Coronary artery (tissue), 2 donors: Measurements from ENCODE around the gene FLRT1.

ENCODE experiments used
- DNase-seq: peaks from one replicate; pipeline ENCODE4 v3.0.0-alpha.2; 2017; ENCODE audit warnings: low spot score
- H3K27ac ChIP-seq, 2 donors: fragments of 200-600 bp; sonication (generic); one replicate each; pipeline ENCODE4 v1.5.1; 2016 to 2019
- H3K4me3 ChIP-seq: fragments of 200-600 bp; sonication (generic); 2 replicates; pipeline ENCODE4 v1.5.1; 2016; ENCODE audit warnings: mild to moderate bottlenecking, moderate library complexity
- TF ChIP-seq, protein P1 (sequence below): fragments of 200-600 bp; sonication (generic); IDR thresholded peaks from one replicate; pipeline ENCODE4 v1.5.1; 2019; ENCODE audit warnings: antibody characterized with exemption

FLRT1 gene

GRCh38 chr11:64048042-64048854, 12.5 kb downstream of the FLRT1 start:
- TF ChIP-seq, protein P1, sequence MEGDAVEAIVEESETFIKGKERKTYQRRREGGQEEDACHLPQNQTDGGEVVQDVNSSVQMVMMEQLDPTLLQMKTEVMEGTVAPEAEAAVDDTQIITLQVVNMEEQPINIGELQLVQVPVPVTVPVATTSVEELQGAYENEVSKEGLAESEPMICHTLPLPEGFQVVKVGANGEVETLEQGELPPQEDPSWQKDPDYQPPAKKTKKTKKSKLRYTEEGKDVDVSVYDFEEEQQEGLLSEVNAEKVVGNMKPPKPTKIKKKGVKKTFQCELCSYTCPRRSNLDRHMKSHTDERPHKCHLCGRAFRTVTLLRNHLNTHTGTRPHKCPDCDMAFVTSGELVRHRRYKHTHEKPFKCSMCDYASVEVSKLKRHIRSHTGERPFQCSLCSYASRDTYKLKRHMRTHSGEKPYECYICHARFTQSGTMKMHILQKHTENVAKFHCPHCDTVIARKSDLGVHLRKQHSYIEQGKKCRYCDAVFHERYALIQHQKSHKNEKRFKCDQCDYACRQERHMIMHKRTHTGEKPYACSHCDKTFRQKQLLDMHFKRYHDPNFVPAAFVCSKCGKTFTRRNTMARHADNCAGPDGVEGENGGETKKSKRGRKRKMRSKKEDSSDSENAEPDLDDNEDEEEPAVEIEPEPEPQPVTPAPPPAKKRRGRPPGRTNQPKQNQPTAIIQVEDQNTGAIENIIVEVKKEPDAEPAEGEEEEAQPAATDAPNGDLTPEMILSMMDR: no peak
- Histone ChIP-seq H3K27ac (no peak overlapping the region), H3K4me3 (no peak overlapping the region)
- no peak for DNase-seq

DNA sequence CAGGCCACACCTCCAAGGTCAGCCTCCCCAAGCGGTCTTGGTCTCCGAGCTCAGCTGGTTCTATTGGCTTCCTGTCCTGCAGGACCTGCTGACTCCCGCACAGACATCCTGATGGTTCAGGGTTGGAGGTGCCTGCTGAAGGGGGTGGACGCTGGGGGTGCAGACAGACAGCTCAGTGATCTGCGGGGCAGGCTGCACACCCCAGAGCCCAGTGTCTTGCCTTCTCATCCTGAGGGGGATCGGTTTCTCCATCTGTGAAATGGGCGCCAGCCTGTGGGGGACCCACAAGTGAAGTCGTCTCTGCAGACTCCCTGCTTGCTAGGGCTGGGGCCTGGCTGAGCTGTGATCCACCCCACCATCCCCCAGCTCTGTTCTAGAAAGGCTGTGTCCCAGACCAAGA, 13.8 kb downstream of the FLRT1 start:
- DNase-seq: no peak
- H3K4me3 ChIP-seq: no peak overlapping the region
- TF ChIP-seq, protein P1: no peak
- no peak overlapping the region for H3K27ac ChIP-seq

GRCh38 chr11:64051297-64051696, 15.6 kb downstream of the FLRT1 start:
- TF ChIP-seq, protein P1: no peak
- no peak for DNase-seq
- Histone ChIP-seq H3K27ac (no peak overlapping the region), H3K4me3 (no peak overlapping the region)

GRCh38 chr11:64052436-64052835, 16.7 kb downstream of the FLRT1 start:
- DNase-seq: no peak
- Histone ChIP-seq H3K27ac (no peak overlapping the region), H3K4me3 (no peak overlapping the region)
- TF ChIP-seq, protein P1: no peak

DNA sequence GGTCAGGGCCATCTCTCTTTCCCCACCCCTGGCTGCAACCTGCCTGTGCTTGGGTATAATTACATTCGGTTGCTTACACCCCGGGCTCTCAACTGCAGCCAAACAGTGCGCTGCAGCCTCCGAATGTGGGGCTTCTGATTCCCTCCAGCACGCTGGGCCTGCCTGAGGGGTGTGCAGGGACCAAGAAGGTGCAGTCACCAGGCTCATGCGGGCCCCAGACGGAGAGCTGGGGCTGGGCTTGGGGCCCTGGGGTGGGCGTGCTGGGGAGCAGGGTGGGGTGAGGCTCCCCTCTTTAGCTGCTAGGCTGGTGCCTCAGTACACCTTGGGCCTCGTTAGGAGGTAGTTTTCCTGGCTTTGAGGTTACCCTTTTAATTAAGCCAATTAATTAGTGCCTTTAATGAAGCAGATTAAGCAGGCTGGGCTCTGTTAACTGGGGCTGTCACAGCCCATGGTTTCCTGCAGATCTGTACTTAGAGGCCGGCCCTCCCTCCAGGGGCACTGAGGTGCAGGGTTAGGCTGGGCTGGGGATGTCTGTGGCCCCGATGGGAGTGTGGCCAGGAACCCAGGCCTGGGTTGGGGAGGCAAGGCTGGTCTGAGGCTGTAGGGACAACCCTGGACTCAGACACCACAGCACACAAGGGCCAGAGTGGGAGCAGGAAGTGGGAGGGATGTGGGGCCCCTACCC, 17.3 kb downstream of the FLRT1 start:
- DNase-seq: no peak
- H3K4me3 ChIP-seq: no peak overlapping the region
- no peak overlapping the region for H3K27ac ChIP-seq
- TF ChIP-seq, protein P1: no peak

- TF ChIP-seq, protein P1: no peak
- Histone ChIP-seq H3K27ac (no peak overlapping the region), H3K4me3 (no peak overlapping the region)
- DNase-seq: no peak
These were observed 18.0 kb downstream of the FLRT1 start for GRCh38 chr11:64053699-64054098.

DNA sequence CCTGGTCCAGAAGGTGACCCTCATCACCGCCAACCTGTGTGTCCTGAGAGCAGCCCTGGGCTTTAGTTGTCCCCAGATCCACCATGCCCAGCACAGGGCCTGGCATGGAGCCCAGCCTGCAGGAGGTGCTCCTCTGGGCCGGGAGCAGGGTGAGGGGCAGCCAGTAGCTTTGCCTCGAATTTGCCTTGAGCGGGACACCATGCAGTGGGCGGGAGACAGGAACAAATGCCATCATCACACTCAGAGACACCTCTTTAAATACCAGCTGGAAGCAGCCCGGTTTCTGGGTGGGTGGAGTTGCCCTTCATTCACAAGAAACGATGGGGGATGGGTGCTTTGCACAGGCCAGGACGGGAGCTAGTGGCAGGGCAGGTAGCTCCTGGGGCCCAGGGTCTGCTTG, 19.3 kb downstream of the FLRT1 start:
- TF ChIP-seq, protein P1: no peak
- no peak overlapping the region for H3K27ac ChIP-seq
- H3K4me3 ChIP-seq: no peak overlapping the region
- DNase-seq: no peak
